Stimulated activated naive CD8-positive, alpha-beta T cell treated with anti-CD3 and anti-CD28 coated beads, Interleukin-15, Interleukin-2, amounts not matched to agents 100 ng/mL and 50 ng/mL, for 24 hours (primary cell): ENCODE data around the gene RBMX.
"Not testable (repeated sequence)": the region's sequence is repeated elsewhere in the genome, so short reads cannot be mapped to it uniquely, and the experiment has no call there.

ENCODE experiments used
- H3K27ac Mint-ChIP-seq: one replicate; pipeline ENCODE4 v1.8.0; 2021; ENCODE audit warnings: mild to moderate bottlenecking, mixed read lengths
- H3K27me3 Mint-ChIP-seq: one replicate; pipeline ENCODE4 v1.8.0; 2021; ENCODE audit warnings: mixed read lengths
- H3K36me3 Mint-ChIP-seq: one replicate; pipeline ENCODE4 v1.8.0; 2021; ENCODE audit warnings: low read depth, mixed read lengths
- H3K4me1 Mint-ChIP-seq: one replicate; pipeline ENCODE4 v1.8.0; 2021; ENCODE audit warnings: low read depth, mixed read lengths
- H3K4me3 Mint-ChIP-seq: one replicate; pipeline ENCODE4 v1.8.0; 2021; ENCODE audit warnings: mild to moderate bottlenecking, mixed read lengths
- H3K9me3 Mint-ChIP-seq: one replicate; pipeline ENCODE4 v1.8.0; 2021; ENCODE audit warnings: mixed read lengths

Gene RBMX

DNA sequence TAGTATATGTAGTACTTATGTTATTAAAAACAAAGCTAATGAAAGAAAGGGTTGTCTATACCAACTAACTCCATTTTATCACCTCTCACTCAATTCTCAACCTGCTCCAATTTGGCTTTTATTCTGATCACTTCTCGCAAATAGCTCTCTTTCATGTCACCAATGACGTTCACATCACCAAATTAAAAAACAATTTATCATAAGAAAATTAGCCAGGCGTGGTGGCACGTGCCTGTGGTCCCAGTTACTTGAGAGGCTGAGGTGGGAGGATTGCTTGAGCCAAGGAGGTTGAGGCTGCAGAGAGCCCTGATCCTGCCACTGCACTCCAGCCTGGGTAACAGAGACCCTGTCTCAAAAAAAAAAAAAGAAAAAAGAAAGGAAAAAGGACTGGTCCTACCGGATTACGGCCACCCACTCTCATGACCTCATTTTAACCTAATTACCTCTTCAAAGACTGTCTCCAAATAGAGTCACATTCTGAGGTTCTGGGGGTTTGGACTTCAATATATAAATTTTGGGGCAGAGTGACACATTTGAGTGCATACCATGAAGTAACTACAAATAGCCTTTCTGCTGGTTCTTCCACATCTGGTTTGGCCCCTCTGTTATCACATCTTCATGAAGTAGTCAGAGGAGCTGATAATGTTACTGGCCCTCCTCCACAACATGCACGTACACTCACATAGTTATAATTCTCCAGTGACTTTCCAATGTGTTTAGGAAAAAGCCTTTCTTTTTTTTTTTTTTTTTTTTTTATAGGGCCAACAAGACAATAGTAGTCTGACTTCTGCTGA, 15.8 kb upstream of the RBMX start:
- Mint-ChIP-seq H3K36me3 (no peaks in the 10 kb centered on the region), H3K27ac (no peak overlapping the region), H3K9me3 (no peaks in the 10 kb centered on the region), H3K4me3 (no peak overlapping the region), H3K4me1 (no peaks in the 10 kb centered on the region), H3K27me3 (no peaks in the 10 kb centered on the region)

DNA sequence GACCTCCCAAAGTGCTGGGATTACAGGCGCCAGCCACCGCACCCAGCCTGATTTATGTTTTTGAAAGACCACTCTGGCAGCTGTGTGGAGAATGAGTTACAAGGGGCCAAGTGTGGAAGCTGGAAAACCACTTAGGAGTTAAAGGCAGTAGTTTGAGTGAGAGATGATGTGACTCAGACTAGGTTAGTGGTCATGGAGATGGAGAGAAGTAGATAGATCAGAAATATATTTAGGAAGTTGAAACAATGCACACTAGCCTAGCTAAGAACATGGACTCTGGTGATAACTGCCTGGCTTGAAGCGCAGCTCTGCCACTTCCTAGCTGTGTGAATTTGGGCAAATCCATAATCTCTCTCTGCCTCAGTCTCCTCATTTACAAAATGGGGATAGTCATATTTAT, 11.9 kb upstream of the RBMX start:
- H3K27me3 Mint-ChIP-seq: no peaks in the 10 kb centered on the region
- H3K4me3 Mint-ChIP-seq: no peak overlapping the region
- no peak overlapping the region for H3K27ac Mint-ChIP-seq
- no peaks in the 10 kb centered on the region for H3K9me3 Mint-ChIP-seq
- no peaks in the 10 kb centered on the region for H3K36me3 Mint-ChIP-seq
- no peaks in the 10 kb centered on the region for H3K4me1 Mint-ChIP-seq

DNA sequence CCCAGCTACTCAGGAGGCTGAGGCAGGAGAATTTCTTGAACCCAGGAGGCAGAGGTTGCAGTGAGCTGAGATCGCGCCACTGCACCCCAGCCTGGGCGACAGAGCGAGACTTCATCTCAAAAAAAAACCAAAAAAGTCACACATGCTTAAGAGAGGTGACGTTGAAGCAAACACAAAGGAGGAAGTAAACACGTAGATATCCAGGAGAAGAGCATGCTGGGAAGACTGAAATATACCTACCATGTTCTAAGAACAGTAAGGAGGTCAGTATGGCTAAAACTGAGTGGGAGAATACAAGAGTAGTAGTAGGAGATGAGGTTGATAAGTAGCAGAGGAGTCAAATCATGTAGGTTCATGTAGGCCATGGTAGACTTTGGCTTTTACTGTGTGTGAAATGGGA, 10.1 kb upstream of the RBMX start:
- not testable (repeated sequence) for H3K4me1 Mint-ChIP-seq, H3K36me3 Mint-ChIP-seq, H3K4me3 Mint-ChIP-seq, H3K27me3 Mint-ChIP-seq, H3K27ac Mint-ChIP-seq, H3K9me3 Mint-ChIP-seq

DNA sequence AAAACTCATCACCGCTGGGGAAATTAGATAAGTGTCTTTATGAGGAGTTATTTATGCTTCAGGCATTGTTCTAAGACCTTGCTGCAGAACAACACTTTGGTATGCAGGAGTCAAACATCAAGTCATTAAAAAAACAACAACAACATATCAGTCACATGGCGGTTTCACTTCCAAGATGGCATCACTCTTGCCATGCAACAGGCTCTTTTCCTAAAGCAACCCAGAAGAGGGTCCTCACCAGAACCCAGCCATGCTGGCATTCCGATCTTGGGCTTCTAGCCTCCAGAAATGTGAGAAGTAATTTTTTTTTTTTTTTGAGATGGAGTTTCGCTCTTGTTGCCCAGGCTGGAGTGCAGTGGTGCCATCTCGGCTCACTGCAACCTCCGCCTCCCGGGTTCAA, 8.7 kb upstream of the RBMX start:
- H3K27me3 Mint-ChIP-seq: no peaks in the 10 kb centered on the region
- no peaks in the 10 kb centered on the region for H3K36me3 Mint-ChIP-seq
- H3K4me3 Mint-ChIP-seq: no peak overlapping the region
- H3K27ac Mint-ChIP-seq: no peak overlapping the region
- peaks cover 10% of the 10 kb centered on the region for H3K4me1 Mint-ChIP-seq
- no peaks in the 10 kb centered on the region for H3K9me3 Mint-ChIP-seq

DNA sequence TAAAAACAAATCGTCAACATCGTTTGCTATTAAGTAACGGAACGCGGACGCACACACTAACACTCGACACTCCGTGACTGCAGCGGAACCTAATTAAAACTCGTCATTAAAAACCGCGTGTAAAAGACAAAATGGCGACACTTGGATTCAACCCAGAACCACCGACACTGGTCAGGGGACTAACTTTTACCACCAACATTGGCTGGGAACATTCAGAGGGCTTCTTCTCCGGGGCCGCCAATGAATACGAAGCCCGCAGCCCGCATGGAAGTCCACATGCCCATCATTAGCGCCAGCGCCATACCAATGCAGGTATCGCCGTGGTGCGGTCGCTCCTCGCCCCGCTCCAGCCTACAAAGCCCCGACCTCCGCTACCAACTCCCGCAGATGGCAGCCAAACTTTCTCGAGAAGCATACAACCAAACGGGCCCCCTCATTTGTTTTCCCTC, 498 bp downstream of the RBMX start:
- Mint-ChIP-seq H3K9me3 (no peaks in the 10 kb centered on the region), H3K4me1 (peaks cover 41% of the 10 kb centered on the region), H3K27ac (peak overlapping the region; percentile 99), H3K27me3 (no peaks in the 10 kb centered on the region), H3K4me3 (peak overlapping the region; percentile 99), H3K36me3 (peaks cover 44% of the 10 kb centered on the region)

DNA sequence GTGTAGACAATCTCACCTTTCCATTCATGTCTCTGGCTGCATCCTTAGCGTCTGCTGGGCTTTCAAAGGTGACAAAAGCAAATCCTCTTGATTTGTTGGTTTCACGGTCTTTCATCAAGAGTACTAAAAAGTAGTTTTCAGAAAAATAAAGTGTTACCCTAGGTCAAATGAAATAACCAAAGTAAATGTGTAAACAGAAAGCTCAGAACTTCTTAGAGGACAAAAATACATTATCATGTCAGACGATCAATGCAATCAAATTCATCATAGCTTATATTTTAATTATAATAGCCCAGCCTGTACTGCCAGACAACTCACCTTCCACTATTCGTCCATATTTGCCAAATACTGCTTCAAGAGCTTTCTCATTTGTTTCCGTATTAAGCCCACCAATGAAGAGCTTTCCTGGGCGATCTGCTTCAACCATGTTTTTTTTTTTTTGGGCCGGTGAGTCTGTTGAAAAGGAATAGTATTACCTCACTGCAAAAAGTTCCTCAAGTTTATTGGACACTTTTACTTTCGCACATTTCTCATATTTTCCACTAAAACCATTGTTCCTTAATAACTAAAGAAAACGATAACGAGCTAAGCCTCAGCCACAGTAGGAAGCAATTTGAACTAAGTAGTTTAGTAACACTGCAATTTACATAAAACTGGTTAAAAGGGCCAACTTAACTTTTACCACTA, 1.4 kb downstream of the RBMX start:
- peak overlapping the region; percentile 99 for H3K4me3 Mint-ChIP-seq

DNA sequence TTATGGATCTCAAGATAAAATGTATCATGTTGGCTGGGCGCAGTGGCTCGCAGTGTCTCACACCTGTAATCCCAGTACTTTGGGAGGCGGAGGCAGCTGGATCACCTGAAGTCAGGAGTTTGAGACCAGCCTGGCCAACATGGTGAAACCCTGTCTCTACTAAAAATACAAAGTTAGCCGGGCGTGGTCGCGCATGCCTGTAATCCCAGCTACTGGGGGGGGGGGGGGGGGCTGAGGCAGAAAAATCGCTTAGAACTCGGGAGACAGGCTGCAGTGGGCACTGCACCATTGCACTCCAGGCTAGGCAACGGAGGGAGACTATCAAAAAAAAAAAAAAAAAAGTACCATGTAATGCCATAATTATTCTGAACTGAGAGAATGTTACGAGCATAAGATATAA, 2.1 kb downstream of the RBMX start:
- Mint-ChIP-seq H3K27ac (peak overlapping the region; percentile 99), H3K36me3 (peaks cover 60% of the 10 kb centered on the region), H3K4me3 (peak overlapping the region; percentile 99), H3K27me3 (no peaks in the 10 kb centered on the region), H3K4me1 (peaks cover 53% of the 10 kb centered on the region), H3K9me3 (no peaks in the 10 kb centered on the region)

More for the DNA sequence above, 1.4 kb downstream of the RBMX start:
- peaks cover 53% of the 10 kb centered on the region for H3K36me3 Mint-ChIP-seq
- no peaks in the 10 kb centered on the region for H3K27me3 Mint-ChIP-seq
- H3K9me3 Mint-ChIP-seq: no peaks in the 10 kb centered on the region
- H3K27ac Mint-ChIP-seq: peak overlapping the region; percentile 99
- H3K4me1 Mint-ChIP-seq: peaks cover 46% of the 10 kb centered on the region

DNA sequence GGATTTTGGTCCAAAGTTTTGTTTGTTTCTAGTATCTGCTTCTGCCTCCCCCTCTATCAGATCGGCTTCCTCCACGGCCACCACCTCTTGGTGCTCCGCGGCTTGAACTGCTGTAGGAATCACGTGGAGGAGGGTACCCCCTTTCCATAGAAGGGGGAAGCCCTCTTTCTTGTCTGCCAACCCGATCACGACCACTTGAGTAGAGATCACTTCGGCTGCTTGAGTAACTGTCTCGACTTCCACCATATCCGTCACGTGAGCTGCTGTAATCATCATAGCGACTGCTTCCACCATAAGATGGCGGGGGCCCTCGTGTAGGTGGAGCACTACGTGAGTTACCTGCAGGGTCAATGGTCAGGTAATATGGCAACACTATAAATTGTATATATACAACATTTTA, 6.4 kb downstream of the RBMX start:
- H3K4me3 Mint-ChIP-seq, H3K27me3 Mint-ChIP-seq, H3K9me3 Mint-ChIP-seq: not testable (repeated sequence)
- H3K4me1 Mint-ChIP-seq: peaks cover 73% of the 10 kb centered on the region
- H3K36me3 Mint-ChIP-seq: peaks cover 78% of the 10 kb centered on the region
- H3K27ac Mint-ChIP-seq: peak overlapping the region; percentile 72

DNA sequence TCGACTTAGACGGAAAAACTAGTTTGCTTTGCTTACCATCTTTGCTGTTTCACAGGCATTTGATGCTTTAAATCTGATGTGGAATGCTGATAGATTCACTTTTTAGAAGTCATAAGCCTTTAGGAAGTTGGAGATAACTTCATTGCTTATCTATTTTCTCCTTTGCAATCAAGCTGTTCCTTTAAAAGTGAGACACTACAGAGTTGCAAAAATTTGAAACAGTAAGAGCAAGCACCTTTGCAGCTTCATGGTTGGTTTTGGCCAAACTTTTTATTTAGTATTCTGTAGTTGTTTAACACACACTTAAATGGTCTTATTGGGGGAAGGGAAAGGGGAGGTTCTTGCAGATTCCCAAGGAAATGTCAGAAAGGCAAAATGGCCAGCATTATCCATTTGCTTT, 7.3 kb downstream of the RBMX start:
- not testable (repeated sequence) for H3K4me3 Mint-ChIP-seq

DNA sequence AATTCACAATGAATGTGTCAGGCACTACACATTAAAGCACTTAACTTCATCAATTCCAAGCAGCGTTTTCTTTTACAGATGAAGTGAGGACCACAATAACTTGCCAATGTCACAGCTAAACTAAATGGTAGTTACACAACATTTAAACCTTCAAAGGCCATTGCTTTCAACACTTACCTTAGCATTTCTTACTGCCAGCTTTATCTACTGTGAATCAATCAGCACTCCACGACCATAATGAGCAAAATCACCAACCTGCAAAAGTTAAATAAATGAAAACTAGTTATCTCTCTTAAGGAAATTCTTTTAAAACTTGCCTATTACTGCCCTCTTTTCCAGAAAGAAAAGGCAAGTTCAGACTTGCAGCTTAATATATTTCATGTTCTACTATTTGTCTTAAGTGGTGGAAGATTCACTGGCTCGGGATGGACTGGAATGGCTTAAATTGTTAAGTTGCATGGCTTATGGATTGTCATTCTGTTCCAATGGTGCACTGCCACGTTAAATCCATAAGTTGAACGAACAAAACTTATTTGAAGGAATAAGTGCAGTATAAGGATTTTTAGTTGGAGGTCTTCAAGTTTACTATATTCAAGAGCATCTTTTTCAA, 8.3 kb downstream of the RBMX start:
- Mint-ChIP-seq H3K27ac (no peak overlapping the region), H3K4me1 (peaks cover 80% of the 10 kb centered on the region), H3K27me3 (no peaks in the 10 kb centered on the region), H3K9me3 (no peaks in the 10 kb centered on the region), H3K36me3 (peaks cover 80% of the 10 kb centered on the region), H3K4me3 (no peak overlapping the region)

More for the DNA sequence above, 7.3 kb downstream of the RBMX start:
- not testable (repeated sequence) for H3K27ac Mint-ChIP-seq, H3K27me3 Mint-ChIP-seq, H3K9me3 Mint-ChIP-seq
- H3K4me1 Mint-ChIP-seq: peaks cover 80% of the 10 kb centered on the region
- H3K36me3 Mint-ChIP-seq: peaks cover 80% of the 10 kb centered on the region

DNA sequence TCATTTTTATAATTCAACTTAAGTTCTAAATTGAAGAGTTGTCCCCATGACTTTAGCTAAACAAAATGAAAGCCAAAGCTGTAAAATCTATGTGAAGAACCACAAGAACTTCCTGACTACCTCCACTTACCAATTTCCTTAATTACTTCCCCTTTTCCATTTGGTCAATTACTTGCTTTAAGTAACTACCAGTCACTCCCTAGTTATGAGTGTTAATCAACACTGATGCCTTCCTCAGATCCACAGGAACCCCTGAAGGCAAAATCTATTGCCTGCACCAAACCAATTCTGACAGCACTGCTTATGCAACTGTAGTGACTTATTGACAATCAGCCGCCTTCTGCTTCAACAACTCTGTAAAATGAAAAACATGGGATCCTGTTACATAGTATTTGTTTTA, 10.5 kb downstream of the RBMX start:
- Mint-ChIP-seq H3K27ac (peak overlapping the region; percentile 61), H3K4me3 (no peak overlapping the region), H3K9me3 (no peaks in the 10 kb centered on the region), H3K36me3 (peaks cover 83% of the 10 kb centered on the region), H3K4me1 (peaks cover 88% of the 10 kb centered on the region), H3K27me3 (no peaks in the 10 kb centered on the region)

DNA sequence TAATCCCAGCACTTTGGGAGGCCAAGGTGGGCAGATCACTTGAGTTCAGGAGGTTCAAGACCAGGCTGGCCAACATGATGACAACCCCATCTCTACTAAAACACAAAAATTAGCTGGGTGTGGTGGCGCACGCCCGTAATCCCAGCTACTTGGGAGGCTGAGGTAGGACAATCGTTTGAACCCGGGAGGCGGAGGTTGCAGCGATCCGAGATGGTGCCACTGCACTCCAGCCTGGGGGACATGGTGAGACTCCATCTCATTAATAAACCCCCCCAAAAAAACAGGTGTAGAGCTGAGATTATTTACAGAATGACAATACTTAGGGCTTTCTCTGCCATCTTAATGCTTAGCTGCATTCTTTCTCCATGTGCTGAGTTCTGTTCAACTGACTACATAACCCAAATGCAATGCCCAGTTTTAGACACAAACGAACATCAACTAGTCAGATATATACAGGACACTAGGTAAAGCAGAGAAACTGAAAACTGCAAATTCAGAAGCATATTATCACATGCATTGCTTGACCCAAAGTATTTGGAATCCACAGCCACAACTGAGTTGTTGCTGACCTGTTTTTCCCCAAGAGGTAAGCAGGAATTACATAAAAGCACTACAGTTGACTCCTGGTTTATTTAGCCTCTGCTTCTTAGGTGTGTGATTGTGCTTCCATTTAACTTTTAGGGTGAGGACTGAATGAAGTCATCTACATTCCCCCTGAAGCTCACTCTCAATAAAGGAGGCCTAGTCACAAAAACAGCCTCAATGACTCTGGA, 12.1 kb downstream of the RBMX start:
- no peaks in the 10 kb centered on the region for H3K9me3 Mint-ChIP-seq
- no peaks in the 10 kb centered on the region for H3K27me3 Mint-ChIP-seq
- peak overlapping the region; percentile 63 for H3K27ac Mint-ChIP-seq
- H3K4me1 Mint-ChIP-seq: peaks cover 76% of the 10 kb centered on the region
- H3K4me3 Mint-ChIP-seq: no peak overlapping the region
- H3K36me3 Mint-ChIP-seq: peaks cover 73% of the 10 kb centered on the region

DNA sequence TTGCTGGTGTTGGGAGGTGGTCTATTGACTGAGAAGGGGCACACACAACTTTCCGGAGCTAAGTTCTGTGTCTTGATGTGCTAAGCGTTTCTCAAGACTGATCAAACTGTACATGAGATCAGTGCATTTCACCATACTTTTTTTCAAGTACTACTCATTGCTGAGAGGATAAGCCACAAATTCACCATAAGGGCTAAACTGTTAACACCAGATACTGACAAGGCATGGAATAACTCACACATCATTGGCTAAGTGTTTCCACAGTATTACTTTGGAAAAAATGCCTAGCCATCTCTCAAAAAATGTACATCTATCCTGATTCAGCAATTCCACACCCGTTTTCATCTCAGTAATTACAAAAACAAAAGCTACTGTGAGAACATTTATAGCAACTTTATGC, 13.0 kb downstream of the RBMX start:
- Mint-ChIP-seq H3K36me3 (peaks cover 68% of the 10 kb centered on the region), H3K27me3 (no peaks in the 10 kb centered on the region), H3K27ac (peak overlapping the region; percentile 6), H3K4me3 (no peak overlapping the region), H3K9me3 (no peaks in the 10 kb centered on the region), H3K4me1 (peaks cover 71% of the 10 kb centered on the region)

DNA sequence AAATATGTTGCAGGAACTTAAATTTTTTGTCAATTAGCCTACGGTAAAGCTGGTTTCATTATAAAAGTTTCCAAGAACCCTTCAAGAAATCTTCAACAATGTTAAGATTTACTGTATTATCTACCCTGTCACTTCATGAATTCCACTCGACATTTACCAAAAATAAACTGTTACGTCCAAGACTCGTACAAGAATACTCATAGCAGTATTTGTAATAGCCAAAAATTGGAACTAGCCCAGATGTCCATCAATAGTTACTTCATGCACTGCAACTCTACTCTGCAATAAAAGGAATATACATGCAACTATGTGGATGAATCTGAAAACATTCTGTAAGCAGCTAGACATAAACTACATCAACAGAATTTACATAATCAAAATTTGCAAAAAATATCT, 13.4 kb downstream of the RBMX start:
- Mint-ChIP-seq H3K36me3 (peaks cover 65% of the 10 kb centered on the region), H3K27ac (peak overlapping the region; percentile 6), H3K27me3 (no peaks in the 10 kb centered on the region), H3K9me3 (no peaks in the 10 kb centered on the region), H3K4me3 (no peak overlapping the region), H3K4me1 (peaks cover 67% of the 10 kb centered on the region)
